ENCODE data around the gene CMTM7.
"Not testable (repeated sequence)": the region's sequence is repeated elsewhere in the genome, so short reads cannot be mapped to it uniquely, and the experiment has no call there.

The CMTM7 gene

GRCh38 chr3:32383136-32383711 is 8.4 kb upstream of the CMTM7 start:
- no peak for DNase-seq

GRCh38 chr3:32384938-32385337 is 6.7 kb upstream of the CMTM7 start:
- DNase-seq, result peak; percentile 72

- DNase-seq, result no peak
Measured at GRCh38 chr3:32387512-32387911, 4.1 kb upstream of the CMTM7 start.

- not testable (repeated sequence) for DNase-seq
Measured at GRCh38 chr3:32389577-32389976, 2.1 kb upstream of the CMTM7 start.

- DNase-seq, result no peak
Measured at GRCh38 chr3:32392536-32393302, 1.1 kb downstream of the CMTM7 start.

GRCh38 chr3:32395496-32395895 is 3.8 kb downstream of the CMTM7 start:
- no peak for DNase-seq

GRCh38 chr3:32397941-32398340 is 6.3 kb downstream of the CMTM7 start:
- DNase-seq, result no peak

GRCh38 chr3:32398531-32398930 is 6.9 kb downstream of the CMTM7 start:
- DNase-seq, result no peak

GRCh38 chr3:32399030-32399620 is 7.5 kb downstream of the CMTM7 start:
- no peak for DNase-seq

- DNase-seq, result no peak
Measured at GRCh38 chr3:32401126-32401525, 9.5 kb downstream of the CMTM7 start.

- DNase-seq, result peak; percentile 60
Measured at GRCh38 chr3:32401556-32402081, 10.0 kb downstream of the CMTM7 start.

GRCh38 chr3:32403663-32404062 is 12.0 kb downstream of the CMTM7 start:
- no peak for DNase-seq

GRCh38 chr3:32404714-32405113 is 13.1 kb downstream of the CMTM7 start:
- no peak for DNase-seq

GRCh38 chr3:32405155-32405554 is 13.5 kb downstream of the CMTM7 start:
- no peak for DNase-seq

- no peak for DNase-seq
Measured at GRCh38 chr3:32405711-32406323, 14.2 kb downstream of the CMTM7 start.

GRCh38 chr3:32406486-32407408 is 15.1 kb downstream of the CMTM7 start:
- DNase-seq, result no peak

GRCh38 chr3:32410367-32411246 is 19.0 kb downstream of the CMTM7 start:
- no peak for DNase-seq

- no peak for DNase-seq
Measured at GRCh38 chr3:32411442-32411841, 19.8 kb downstream of the CMTM7 start.

- no peak for DNase-seq
Measured at GRCh38 chr3:32412887-32413286, 21.2 kb downstream of the CMTM7 start.

GRCh38 chr3:32413845-32414521 is 22.3 kb downstream of the CMTM7 start:
- no peak for DNase-seq

All from CD4-positive, alpha-beta T cell treated with Interleukin-15 for 1 hour (primary cell).